GM21619 (cell line): ENCODE results near the gene LIM2.

ENCODE experiments used
- ATAC-seq: cut with Tn5 transposase; IDR thresholded peaks from one replicate; pipeline ENCODE4 v1.9.1; 2021; ENCODE audit not compliant: unreplicated experiment

The LIM2 gene

DNA sequence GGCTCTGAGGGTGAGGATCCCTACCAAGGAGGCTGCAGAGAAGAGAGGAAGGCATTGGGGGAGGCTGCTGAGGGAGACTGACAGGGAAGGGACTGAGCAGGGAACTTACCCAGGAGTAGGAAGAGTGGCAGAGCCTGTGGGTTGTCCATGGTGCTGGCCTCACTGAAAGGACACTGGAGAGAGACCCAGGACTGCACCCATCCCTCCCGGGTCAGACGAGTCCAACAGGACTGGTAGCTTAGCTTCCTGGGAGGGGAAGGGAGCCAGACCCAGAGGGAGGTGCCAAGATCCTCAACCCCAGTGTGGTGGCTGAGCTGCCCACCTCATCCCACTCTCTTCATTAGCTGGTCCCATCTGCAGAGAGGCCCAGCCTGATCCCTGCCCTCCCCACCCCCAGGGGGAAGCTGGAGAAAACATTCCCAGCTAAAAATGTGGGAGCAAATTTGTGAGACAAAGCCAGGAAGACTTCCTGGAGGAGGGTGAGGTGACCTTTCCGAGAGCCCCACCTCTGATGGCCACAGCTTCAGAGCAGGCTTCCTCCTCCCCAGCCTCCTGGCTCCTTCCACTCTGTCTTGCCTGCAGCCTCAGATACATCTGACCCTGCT lies 45.7 kb downstream of the LIM2 start, which contains the start of gene VSIG10L:
Gene VSIG10L (minus strand): TSS at position 164 of the 605 bp plus-strand sequence. CDS start 15 bp downstream, at position 149.
- no peak for ATAC-seq

GRCh38 chr19:51341066-51341465 lies 46.7 kb downstream of the LIM2 start:
- no peak for ATAC-seq

- ATAC-seq, result peak; percentile 50
Measured at GRCh38 chr19:51339687-51340656, 47.8 kb downstream of the LIM2 start.

DNA sequence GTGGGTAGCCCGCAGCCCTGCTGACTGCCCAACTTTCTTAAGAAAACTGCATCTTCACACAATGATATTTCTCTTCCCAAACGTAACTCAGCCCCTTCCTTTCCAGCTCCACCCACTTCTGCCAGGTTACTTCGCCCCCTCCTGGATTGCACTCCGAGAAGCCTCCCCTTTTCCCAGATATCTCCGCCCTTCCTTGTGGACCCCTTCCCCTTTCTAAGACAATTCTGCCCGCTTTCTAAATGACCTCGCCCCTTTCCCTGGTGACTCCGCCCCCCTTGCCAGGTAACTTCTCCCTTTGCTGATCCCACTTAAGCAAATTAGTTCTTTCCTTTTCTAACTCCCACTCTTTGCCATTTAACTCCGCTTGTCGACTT lies 48.5 kb downstream of the LIM2 start:
- no peak for ATAC-seq

DNA sequence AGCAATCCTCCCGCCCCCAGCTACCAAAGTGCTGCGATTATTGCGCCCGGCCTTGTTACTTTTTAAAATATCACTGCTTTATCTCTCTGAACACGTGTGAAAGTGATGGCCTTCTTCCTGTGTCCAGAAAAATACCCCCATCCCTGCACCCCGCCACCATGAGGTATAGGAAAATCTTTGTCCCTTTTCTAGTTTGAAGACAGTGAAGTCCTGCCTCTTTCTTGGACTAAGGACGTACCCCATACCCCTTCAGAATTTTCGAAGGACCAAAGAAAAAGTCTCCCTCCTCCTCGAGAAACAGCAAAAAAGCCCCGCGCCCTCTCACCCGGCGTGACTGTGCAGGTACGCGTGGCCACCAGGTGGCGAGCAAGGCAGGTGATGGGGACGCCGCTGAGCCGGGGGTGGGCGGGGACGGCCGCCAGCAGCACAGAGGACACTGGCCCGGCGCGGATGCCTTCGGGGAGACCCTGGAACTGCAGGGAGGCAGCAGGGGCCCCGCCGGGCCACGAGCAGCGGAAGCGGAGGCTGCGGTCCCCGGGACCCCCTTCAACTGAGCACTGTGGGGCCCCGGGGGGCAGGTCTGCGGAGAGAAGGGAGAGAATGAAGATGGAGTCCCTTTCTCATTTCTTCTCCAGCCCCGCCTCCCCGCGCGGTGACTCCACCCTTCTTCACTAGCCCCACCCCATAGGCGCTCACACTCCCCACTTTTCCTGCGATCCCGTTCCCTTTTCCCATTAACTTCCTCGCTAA lies 49.0 kb downstream of the LIM2 start:
- ATAC-seq, result peak; percentile 55

- ATAC-seq, result no peak
Measured at GRCh38 chr19:51337861-51338562, 49.8 kb downstream of the LIM2 start.

DNA sequence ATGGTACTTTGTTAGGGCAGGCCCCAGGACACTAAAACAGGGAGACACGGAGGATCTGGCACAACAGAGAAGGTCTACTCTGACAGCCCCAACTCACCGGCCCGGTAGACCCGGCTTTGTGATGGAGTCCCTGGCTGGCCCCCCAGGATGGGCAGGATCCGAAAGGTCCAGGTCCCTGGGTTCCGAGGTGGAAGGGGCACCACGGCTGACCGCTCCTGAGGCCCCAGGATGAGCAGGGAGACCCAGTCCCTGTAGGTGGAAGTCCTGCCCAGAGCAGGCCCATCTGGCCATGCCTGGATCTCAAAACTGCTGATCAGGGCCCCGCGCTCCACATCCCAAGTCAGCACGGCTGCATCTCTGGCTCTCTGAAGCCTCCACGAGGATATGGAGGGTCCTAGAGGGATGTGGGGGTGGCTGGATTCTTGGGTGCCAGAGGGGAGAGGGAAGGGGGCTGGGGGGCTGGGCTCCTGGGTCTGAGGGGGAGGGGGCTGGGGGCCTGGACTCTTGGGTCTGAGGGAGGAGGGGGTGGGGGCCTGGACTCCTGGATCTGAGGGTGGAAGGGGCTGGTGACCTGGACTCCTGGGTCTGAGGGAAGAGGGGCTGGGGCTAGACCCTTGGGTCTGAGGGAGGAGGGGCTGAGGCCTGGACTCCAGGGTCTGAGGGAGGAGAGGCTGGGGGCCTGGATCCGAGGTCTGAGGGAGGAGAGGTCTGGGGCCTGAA lies 50.5 kb downstream of the LIM2 start:
- no peak for ATAC-seq

GRCh38 chr19:51333836-51334460 lies 53.8 kb downstream of the LIM2 start:
- no peak for ATAC-seq

- no peak for ATAC-seq
Measured at GRCh38 chr19:51331716-51332115, 56.1 kb downstream of the LIM2 start.

GRCh38 chr19:51331193-51331592 lies 56.6 kb downstream of the LIM2 start:
- ATAC-seq, result no peak

DNA sequence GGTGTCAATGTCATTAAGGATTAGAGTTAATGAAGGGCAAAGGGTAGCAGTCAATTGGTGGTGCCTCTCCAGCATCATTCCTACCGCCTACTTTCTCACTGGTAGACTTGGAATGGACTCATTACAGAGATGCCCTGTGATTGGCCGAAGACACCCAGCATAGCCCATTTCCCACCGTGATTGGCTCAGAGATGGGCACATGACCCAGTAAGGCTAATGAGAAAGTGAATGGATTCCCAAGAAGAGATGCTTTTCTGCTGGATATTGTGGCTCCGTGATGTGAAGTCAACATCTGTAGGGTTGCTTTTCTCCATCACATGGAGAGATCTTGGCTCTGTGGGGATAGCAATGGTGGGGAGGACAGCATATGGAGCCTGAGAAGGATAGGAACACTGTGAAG lies 57.4 kb downstream of the LIM2 start:
- no peak for ATAC-seq
